Ovary (tissue), 9 donors: Measurements from ENCODE around the gene PJVK. TPM values are rescaled to one million over a fixed set of nuclear protein-coding genes. Genes with fewer than 3 reads are reported as not detected.

ENCODE experiments used
- DNase-seq, 5 donors: peaks; one replicate each; pipeline ENCODE4 v3.0.0-alpha.2; 2019 to 2020
- H3K27ac ChIP-seq, 2 donors: fragments of 200-600 bp; one replicate each; pipeline versions ENCODE4 v1.5.1 to v1.8.0; 2019 to 2022
- H3K27me3 ChIP-seq: fragments of 200-600 bp; one replicate; pipeline ENCODE4 v1.8.0; 2022
- H3K36me3 ChIP-seq: fragments of 200-600 bp; sonication (generic); one replicate; pipeline ENCODE4 v1.5.1; 2019
- H3K4me1 ChIP-seq: one replicate; pipeline ENCODE4 v1.8.1; 2013; ENCODE audit warnings: mild to moderate bottlenecking, moderate library complexity; ENCODE audit not compliant: insufficient read depth
- H3K4me3 ChIP-seq: fragments of 200-600 bp; sonication (generic); one replicate; pipeline ENCODE4 v1.5.1; 2017
- H3K9me3 ChIP-seq, 2 donors: fragments of 200-600 bp in 1 of 2; sonication (generic) in 1 of 2; one replicate each; pipeline versions ENCODE4 v1.5.1 to v1.8.1; 2013 to 2019; ENCODE audit warnings: mild to moderate bottlenecking in 1 of 2, moderate library complexity in 1 of 2
- CTCF ChIP-seq, 3 donors: fragments of 450-650 bp in 2 of 3; fragments of 200-600 bp in 1 of 3; IDR thresholded peaks; one replicate each; pipeline versions ENCODE4 v1.5.1 to v1.8.0; 2016 to 2022; ENCODE audit warnings: antibody characterized with exemption in 3 of 3, mild to moderate bottlenecking in 1 of 3
- EP300 ChIP-seq: sonication (generic); formaldehyde crosslinking; IDR thresholded peaks from one replicate; pipeline ENCODE4 v1.6.1; 2017; ENCODE audit warnings: antibody characterized with exemption
- POLR2A ChIP-seq: fragments of 450-650 bp; IDR thresholded peaks from one replicate; pipeline ENCODE4 v1.6.1; 2017; ENCODE audit warnings: antibody characterized with exemption, mild to moderate bottlenecking, moderate library complexity
- WGBS, 3 donors: extraction: QIAGEN DNeasy Blood & Tissue Kit in 1 of 3; methylation state at CpG; one replicate each; pipeline versions ENCODE4 v1.1.5 to v1.1.7; 2013 to 2017; 5-methylcytosine and 5-hydroxymethylcytosine counted together
- intact Hi-C, 4 donors: fragments of 100-400 bp; cut with DNase I; formaldehyde crosslinking; loops; one replicate each; pipeline versions ENCODE4 v1.11.0 to v1.15.1; 2022 to 2023
- polyA plus RNA-seq, 2 donors: library from polyadenylated mRNA; stranded (reverse); fragments of 200-250 nt in 1 of 2; fragments of 350-450 nt in 1 of 2; fragmentation: Illumina TruSeq in 1 of 2; extraction: RNeasy Lipid Tissue Mini Kit (QIAGEN cat#74804) in 1 of 2; gene quantifications; one replicate each; pipeline ENCODE4 v1.2.3, GENCODE V29; 2013 to 2014
- total RNA-seq, 7 donors: library from RNA; depleted of rRNA in 2 of 7; stranded (reverse); fragments of >200 nt in 2 of 7; fragmentation: NEBNext Ultra II Directional in 3 of 7; extraction: Animal tissue kit (Norgen Biotek cat#: 25700) in 3 of 7; gene quantifications; one replicate each; pipeline versions ENCODE4 v1.1.0 to v1.2.4, GENCODE V29; 2016 to 2023
- donor health status: DM: no; HTN: no; CAD: no; lungs with moderate emphysema.
- donor health status: DM: no; HTN: no; CAD: no.
- donor health status: Bipolar disorder and iron deficiency.
- donor health status: DM: yes; HTN: yes; CAD: no.
- donor health status: DM: no; HTN: no; CAD: no.
- donor health status: DM: yes; HTN: yes; CAD: no.

The PJVK gene
- total and polyA plus RNA-seq, 9 donors, result 2.6 to 7.3 (median 5.6) TPM

DNA sequence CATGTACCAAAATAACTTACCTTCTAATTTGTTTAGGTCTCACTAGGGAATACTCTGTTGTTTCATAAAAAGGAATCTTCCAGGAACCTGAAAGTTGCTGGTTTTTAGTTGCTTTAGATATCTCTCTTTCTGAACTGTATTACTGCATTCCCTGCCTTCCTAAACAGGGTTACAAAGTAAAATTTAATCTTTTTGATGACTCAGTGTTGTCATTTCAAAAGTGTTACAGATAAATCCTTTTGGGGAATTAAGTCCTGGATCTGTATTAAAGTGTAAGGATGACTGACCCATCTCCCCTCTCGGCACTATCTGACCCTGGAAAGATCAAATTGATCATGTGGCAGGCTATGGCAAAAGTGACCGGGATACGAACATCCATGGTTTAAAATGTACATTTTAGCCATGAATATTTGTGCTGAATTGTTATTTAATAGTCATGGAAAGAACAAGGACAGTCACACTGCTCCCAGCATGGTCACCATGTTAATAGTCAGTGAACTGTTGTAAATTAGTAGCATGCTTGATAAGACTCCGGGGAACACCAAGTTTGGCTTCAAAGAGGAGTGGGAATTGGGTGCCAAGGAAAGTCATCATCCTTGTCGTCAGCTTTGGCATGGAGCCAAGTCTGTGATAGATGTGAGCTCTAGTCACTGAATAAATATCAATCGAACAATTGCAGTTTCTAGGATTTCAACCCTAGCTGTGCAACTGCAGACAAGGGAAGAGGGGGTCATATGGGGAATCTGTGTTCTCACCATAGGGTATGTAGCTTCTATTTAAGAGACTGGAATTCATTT, 33.3 kb downstream of the PJVK start:
- H3K4me3 ChIP-seq, result no peak overlapping the region
- H3K36me3 ChIP-seq, result no peaks in the 10 kb centered on the region
- intact Hi-C loops, result no loop called here
- peak in 1 of 5 donors; percentile 26 for DNase-seq
- peaks cover 15% of the 10 kb centered on the region for H3K4me1 ChIP-seq
- H3K9me3 ChIP-seq, result no peaks in the 10 kb centered on the region
- no peak overlapping the region for H3K27ac ChIP-seq
- TF ChIP-seq EP300 (no peak), CTCF (IDR thresholded peaks at IDR 0.05) (no peak), POLR2A (no peak)
- WGBS, 3 donors, result 54 to 56% (median 54%) methylated on average over 6 of the region's 6 CpGs
- H3K27me3 ChIP-seq, result no peaks in the 10 kb centered on the region

DNA sequence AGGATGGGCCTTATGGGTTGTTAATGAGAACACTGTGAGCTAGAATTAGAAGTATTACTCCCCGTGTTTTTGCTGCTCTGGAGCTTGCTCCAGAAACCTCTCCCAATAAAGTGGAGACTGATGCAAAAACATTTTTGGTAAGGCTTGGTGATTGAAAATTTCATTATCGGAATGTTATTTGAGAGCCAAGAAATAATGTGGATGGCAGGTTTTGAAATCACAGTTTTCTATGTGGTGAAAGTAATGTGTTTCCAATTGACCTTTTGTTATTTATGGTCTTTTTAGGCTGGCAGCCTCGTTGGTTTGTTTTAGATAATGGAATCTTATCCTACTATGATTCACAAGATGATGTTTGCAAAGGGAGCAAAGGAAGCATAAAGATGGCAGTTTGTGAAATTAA, 34.2 kb downstream of the PJVK start:
- intact Hi-C loops, result no loop called here
- TF ChIP-seq POLR2A (no peak), EP300 (no peak), CTCF (IDR thresholded peaks at IDR 0.05) (no peak)
- Histone ChIP-seq H3K4me1 (peaks cover 13% of the 10 kb centered on the region), H3K27me3 (no peaks in the 10 kb centered on the region), H3K4me3 (no peak overlapping the region), H3K27ac (no peak overlapping the region), H3K9me3 (no peaks in the 10 kb centered on the region), H3K36me3 (no peaks in the 10 kb centered on the region)
- WGBS, 3 donors, result 66 to 74% (median 70%) methylated on average over 3 of the region's 3 CpGs
- no peak for DNase-seq

DNA sequence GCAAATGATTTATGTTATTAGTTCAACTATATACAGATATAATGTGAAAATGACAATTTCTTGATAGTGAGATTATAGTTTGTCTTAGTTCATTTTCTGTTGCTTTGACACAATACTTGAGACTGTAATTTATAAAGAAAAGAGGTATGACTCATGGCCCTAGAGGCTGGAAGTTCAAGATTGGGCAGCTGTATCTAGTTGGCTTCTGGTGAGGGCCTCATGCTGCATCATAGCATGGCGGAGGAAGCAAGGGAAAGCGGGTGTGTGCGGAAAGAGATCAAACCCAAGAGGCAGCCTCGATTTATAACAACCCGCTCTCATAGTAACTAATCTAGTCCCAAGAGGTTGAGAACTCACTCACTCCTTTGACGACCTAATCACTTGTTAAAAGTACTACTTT, 40.4 kb downstream of the PJVK start:
- TF ChIP-seq EP300 (no peak), POLR2A (no peak), CTCF (IDR thresholded peaks at IDR 0.05) (no peak)
- Histone ChIP-seq H3K27ac (no peak overlapping the region), H3K4me3 (no peak overlapping the region), H3K27me3 (no peaks in the 10 kb centered on the region), H3K9me3 (no peaks in the 10 kb centered on the region), H3K36me3 (no peaks in the 10 kb centered on the region), H3K4me1 (no peaks in the 10 kb centered on the region)
- intact Hi-C loops, result no loop called here
- no peak for DNase-seq
- WGBS, 3 donors, result 78 to 94% (median 88%) methylated on average over 6 of the region's 6 CpGs

DNA sequence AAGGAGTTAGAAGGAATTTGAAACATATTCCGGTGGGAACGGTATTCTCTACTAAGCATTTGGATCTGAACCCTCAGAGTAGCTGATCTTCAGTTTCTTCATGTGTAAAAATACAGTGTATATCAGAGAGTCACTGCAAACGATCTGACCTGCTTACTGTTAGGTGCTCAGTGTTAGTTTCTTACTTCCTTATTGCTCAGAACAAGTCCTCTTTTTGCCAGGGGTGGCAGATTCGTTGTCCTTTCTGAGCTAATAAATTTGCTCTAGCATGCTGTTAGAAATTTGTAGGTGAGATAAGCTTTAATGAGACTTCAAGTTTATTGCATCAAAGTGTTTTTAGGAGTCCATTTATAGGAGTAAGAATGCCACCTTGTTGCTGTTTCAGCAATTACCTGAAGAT, 44.9 kb downstream of the PJVK start:
- TF ChIP-seq POLR2A, result no peak
- no peak for TF ChIP-seq EP300
- no peak for TF ChIP-seq CTCF (IDR thresholded peaks at IDR 0.05)
- WGBS, 3 donors, result 74 to 75% (median 75%) methylated on average over 4 of the region's 4 CpGs
- H3K27ac ChIP-seq, result no peak overlapping the region
- intact Hi-C loops, result no loop called here
- H3K27me3 ChIP-seq, result no peaks in the 10 kb centered on the region
- H3K4me1 ChIP-seq, result no peaks in the 10 kb centered on the region
- no peak for DNase-seq
- H3K36me3 ChIP-seq, result no peaks in the 10 kb centered on the region
- H3K9me3 ChIP-seq, result no peaks in the 10 kb centered on the region
- H3K4me3 ChIP-seq, result no peak overlapping the region
